GM19035 (cell line): ENCODE measurements around the gene CEBPA.

Experiments used
- ATAC-seq: cut with Tn5 transposase; IDR thresholded peaks from one replicate; pipeline ENCODE4 v1.9.1; 2021; ENCODE audit not compliant: unreplicated experiment

Gene CEBPA

DNA sequence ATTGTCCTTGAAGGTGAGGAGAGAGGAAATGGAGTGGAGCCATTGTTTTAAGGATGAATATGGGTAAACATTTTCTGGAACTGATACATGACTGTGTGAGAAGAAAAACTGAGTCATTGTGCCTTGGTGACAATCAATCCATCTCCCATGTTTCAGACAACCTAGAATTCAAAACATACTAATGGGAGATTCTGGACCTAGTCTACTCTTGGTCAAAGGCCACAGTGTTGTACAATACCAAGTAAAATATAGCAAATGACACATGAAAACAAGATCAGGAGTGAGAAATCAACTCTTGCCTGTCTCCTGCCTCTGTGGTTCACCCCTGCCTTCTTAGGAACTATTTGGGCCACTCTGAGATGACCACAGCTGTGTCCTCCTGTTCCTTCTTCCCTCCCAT lies 13.1 kb downstream of the CEBPA start:
- no peak for ATAC-seq

DNA sequence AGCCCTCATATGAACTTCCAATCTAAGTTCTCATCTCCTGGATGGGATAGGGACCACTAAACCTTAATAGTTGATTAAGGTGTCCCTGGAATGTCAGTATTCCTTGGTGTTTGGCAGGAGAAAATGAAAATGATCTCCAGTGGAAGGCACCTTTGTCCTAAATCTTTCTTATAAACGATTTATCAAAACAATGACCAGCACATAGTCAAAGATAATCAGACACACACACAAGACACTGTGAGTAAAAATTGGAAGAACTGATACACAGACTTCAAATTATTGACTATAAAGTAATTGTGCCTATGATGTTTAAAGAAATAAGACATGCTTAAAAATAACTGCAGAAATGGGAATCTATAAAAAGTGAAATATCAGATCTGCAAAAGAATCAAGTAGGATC lies 13.7 kb downstream of the CEBPA start:
- ATAC-seq, result no peak

DNA sequence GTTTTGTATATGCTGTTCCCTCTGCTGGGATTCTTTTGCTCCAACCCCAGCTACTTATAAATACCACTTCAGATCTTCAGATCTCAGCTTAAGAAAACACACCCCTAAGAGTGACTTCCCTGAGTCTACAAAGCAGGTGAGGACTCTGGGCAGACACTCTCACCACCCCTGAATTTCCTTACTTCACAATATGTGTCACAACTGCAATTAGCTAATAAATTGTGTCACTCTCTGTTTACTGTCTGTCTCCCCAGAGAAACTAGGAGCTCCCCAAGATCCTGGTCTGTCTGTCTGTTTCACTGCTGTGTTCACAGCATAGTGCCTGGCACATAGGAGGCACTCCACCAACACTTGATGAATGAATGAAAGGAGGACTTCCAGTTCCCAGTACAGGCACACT lies 14.4 kb downstream of the CEBPA start:
- no peak for ATAC-seq

DNA sequence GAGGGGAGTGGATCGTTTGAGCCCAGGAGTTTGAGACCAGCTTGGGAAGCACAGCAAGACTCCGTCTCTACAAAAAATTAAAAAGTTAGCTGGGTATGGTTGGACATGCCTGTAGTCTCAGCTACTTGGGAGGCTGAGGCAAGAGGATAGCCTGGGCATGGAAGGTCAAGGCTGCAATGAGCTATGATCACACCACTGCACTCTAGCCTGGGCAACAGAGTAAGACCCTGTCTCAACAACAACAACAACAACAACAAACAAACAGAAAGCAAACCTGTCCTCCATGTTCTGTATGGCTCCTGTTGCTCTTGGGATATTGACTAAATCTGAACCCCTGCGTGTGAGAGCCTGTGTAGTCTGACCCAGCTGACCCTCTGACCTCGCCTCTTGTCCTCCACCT lies 14.9 kb downstream of the CEBPA start:
- ATAC-seq, result no peak

DNA sequence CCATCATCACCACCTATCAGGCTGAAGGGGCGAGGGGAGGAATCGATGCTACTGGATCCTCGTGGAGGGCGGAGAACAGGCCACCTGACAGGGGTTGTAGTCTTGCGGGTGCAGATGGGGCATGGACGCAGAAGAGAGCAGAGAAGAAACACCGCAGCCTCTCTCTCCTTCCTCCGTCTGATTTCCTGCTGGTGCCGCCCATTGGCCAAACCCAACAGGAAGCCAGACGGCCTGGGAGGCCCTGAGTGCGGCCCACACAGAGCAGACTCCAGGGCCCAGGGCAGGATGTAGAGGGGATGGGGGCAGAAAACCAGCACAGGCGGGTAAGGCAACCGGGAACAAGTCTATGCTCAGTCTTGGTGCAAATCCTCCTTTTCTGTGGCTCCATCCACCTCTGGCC lies 15.4 kb downstream of the CEBPA start:
- ATAC-seq, result no peak

DNA sequence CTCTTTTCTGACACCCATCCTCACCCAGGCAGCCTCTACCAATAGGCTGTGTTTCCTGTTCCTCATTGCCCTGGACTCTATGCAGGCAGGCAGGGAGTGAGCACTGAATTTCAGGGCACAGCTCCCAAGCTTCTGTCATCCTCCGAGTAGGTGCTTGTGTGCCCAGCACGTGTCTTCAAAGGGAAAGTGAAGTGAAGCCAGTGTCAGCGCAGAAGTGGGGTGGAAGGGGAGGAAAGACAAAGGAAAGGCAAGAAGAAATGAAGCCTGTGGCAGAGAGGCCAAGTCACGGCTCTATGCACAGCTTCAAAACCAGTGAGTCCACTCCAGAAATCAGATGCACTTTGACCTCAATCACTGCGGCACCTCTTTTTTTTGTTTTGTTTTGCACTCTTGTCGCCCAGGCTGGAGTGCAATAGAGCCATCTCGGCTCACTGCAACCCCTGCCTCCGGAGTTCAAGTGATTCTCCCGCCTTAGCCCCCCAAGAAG lies 16.9 kb downstream of the CEBPA start:
- ATAC-seq, result no peak

DNA sequence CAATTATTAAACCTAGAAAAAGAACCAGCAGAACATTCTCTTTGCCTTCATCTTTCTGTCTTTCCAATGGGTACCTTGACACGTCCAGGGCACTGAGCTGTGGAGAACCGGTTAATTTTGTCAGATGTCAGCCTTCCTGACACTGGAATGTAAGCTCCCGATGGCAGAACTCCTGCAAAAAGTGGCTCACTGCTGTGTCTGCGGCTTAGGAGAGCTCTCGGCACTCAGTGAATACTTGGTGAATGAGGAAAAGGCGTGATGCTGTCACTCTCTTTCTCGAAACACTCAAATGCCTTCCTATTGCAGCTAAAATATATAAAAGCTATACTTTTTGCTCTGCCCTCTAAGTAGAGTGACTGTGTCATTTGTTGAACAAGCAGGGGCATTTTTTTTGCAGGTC lies 17.6 kb downstream of the CEBPA start:
- ATAC-seq, result no peak

DNA sequence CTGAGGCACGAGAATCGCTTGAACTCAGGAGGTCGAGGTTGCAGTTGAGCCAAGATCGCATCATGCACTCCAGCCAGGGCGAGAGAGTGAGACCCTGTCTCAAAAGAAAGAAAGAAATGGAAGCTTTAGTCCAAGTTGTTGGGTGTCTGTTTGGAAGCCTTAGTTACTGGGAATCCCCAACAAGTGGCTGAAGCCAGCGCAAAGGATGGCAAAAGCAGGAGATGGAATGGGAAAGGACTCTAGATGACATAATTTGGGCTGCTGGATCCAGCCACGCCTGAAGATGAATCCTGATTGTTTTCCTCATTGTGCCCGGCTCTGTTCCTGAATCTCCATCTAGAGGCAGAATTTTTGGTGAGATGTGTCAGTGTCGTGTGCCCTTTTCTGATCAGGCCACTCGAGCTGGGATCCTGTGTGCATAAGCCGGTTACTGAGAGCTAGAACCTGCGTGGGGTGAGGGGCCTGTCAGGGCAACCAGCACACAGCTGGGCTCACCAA lies 18.1 kb downstream of the CEBPA start:
- no peak for ATAC-seq

DNA sequence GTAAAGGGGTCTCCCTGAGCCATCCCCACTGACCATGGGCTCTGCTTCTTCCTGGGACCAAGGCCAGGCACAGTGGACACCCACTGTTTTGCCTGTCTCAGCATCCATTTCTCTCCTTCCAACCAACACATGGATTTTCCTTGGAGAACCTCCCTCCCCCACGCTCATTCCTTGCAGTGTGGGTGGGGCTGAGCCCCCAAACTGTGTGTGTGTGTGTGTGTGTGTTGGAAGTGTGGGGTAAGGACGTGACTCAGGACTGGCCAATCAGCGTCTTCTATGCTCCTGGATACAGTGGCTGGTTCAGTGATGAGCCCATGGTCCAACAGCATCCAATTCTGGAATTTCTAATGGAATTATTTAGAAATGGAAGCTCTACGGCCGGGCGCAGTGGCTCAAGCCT lies 18.7 kb downstream of the CEBPA start:
- no peak for ATAC-seq

DNA sequence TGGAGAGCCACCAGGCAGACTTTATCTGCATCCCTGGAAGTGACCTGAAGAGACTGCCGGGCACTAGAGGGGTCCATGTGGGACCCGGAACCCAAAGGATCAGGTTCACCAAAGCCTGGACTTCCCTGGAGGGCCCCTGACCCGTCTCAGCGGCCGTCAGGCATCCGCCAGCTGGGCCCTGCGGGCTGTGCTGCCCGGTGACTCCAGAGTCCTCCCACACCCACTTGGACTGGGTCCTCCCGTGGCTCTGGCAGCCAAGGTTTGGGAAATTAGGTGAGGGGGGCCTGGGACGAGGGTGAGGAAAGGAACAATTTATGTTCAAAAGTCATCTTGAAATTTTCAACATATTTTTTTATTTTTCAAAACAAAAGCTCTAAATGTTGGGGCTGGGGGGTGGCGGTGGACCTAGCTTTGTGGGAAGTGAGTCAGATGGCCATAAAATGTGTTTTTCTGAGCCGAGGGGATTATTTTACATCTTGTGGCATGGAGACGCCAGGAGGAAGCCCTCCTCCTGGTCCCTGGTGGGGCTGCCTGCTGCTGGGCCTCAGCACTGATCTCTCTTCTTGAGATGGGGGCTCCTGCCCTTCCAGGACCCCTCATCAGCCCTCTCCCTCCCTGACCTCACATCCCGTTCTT lies 20.2 kb downstream of the CEBPA start:
- no peak for ATAC-seq

DNA sequence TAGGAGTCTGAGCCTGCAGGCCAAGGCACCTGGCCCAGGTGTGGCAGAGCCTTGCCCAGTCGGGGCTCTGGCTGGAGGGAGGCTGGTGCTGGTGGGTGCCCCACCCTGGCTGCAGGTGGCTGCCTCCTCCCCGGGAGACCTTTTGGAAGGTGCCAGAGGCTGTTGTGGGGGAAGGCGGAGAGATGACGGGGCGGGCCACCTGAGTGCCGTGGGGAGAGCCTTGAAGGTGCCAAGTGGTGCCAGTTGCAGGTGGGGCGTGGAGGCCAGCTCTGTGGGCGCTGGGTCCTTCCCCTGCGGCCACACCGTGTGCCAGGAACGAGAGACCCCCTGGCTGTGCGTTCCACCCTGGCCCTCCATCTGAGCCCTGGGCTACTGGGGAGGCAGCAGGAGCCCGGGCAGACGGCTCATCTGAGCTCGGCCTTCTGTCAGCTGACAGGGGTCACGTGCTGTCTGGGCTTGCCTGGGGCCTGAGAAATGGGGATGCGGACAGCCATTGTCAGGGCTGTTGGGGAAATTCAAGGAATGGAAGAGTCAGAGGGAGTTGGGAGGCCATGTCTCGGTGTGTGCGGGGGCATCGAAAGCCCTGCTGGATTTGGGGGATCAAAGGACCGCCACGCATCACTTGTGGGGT lies 20.9 kb downstream of the CEBPA start:
- ATAC-seq, result no peak

DNA sequence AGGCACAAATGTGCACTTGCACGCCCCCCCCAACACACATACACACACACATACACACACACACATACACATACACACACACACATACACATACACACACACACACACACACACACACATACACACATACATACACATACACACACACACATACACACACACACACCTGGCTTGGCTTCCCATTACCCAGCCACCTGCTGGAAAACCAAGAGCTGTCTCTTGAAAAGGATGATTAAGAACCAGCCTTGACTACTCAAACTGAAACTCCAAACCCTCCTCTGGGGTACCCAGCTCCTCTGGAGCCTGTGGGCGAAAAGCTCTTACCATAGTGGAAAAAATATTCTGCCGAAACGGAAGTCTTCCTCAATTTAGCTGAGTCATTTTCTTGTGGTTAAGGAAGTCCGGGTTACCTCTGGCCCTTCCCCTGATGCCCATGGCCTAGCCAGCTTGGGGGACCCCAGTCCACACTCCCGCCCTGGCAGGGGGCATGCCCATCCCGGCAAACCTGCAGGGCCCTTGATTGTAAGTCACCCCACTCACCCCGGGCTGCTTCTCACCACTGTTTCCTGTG lies 21.9 kb downstream of the CEBPA start:
- ATAC-seq, result peak; percentile 64

DNA sequence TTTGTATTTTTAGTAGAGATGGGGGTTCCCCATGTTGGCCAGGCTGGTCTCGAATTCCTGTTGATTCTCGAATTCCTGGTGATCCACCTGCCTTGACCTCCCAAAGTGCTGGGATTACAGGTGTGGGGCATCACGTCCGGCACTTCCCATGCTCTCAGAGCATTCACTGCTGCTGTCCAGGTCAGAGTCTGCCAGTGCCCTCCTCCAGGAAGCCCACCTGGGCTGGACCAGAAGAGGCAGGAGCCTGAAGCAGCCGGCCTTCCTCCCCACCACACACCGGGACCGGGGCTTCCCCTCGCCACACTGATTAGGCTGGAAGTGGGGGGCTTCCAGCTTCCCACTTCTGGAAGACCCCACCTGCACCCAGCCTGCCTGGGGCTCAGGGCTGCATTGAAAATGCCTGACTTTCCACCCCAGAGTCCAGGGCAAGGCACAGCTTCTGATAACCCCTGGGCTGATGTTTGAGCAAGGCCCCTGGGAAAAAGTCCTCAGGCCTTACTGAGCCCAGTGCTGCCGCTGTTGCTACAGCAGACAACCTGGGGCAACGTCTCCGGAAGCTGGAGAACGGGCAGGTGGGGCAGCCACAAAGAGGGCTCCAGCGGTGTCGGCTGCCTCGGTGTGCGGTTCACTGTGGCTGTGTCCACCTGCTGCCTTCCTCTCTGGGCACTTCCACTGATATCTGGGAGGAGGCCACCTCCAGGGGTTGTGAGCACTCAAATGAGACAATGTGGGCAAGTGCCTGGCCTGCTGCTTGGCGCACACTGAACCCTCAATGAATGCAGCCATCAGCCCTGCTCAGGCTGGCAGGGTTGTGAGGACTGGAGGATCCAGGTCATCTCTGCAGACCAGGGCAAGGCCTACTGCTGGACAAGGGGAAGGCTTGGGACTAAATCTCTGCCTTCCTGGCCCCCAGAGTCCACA lies 22.6 kb downstream of the CEBPA start:
- no peak for ATAC-seq

DNA sequence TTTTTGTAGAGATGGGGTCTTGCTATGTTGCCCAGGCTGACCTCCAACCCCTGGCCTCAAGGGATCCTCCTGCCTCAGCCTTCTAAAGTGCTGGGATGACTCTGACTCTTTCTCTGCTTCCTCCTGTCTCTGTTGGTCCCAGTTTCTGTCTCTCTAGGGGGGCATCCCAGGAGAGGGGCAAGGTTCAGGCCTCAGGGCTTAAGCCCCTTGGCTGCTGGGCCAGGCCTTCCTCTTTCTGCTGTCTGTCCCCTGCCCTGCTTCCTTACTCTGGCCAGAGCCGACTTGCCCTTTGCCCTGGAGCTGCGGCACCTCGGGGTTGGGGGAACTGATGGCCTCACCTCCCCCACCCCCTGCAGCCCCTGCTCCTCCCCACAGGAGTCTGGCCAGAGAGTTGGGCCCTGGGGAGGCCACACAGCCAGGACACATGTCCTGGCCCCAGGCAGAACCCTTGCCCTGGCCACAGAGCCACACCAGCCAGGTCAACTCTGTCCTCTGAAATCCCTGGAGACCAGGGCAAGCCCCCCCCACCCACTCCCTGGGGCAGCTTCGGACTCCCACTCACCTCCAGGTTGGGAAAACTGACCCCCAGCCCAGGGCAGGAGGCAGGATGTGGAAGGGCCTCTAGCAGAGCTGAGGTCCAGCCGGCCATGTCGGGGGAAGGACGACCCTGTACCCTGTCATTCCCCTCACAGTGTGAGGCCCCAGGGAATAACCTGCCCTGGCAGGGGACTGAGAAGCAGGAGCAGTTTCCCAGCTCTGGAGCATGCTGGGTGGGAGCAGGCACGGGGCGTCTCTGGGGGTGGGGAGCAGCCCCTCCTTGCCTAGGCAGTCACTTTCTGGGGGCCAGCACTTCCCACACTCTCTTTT lies 23.7 kb downstream of the CEBPA start:
- no peak for ATAC-seq

DNA sequence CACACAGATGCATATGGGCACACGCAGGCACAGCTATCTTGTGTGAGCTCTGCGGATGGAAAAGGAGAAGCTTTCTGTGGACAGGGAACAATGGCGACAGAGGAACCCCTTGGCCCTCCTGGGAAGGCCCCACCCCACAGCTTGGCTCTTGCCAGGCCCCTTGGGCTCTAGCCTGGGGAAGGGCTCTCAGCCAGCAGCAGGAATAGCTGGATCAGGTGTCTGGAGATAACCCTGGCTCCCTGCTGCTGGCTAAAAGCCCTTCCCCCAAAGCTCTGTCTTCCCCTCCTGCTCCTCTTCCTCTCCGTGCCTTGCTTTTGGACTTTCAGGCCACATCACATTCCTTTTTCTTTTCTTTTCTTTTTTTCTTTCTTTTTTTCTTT lies 24.3 kb downstream of the CEBPA start:
- no peak for ATAC-seq

DNA sequence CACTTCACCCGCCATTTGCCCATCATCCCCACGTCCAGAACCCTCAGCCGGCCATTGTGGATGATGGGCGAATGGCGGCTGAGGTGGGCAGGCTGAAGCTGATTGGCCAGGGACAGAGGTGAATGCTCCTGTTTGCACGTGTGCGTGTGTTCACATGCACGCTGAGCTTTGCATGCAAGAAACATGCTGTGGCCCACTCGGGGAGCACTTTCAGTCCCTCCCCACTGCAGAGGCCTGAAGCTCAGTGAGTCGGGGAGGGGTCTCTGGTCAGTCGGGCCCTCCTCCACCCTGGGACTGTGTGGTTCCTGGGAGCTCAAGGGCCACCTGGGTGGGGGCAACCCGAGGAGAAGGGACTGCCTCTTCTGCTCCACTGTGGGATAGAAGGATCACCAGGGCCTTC lies 24.9 kb downstream of the CEBPA start:
- ATAC-seq, result no peak

DNA sequence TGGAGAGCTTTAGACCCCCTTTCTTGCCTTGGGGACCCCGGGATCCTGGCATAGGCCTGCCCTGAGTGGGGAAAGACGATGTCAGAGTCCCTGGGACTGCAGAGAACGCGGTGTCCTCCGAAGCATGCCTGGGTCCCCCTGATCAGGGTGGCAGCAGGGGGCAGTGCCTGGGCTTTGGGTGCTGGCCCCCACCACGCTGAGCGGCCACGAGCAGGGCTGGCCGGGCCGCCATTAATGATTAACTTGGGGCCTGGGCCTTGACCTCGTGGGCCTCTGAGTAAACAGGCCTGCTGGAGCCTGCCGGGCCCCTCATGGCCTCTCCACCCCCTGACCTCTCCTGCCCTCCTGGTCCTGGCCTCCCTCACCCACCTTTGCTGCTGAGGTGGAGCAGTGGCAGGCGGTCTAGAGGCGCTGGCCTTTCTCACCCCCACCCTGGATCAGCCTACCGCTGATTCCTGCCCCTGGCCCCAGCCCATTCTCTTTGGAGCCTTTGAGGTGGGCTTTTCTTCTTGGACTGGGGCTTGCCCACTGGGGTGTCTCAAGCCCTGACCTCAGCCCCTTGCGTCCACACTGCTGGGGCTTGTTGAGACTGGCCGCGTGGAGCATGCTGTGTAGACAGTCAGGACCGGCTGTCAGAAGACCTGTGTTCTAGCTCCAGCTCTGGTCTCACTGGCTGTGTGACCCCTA lies 26.3 kb downstream of the CEBPA start:
- ATAC-seq, result no peak

DNA sequence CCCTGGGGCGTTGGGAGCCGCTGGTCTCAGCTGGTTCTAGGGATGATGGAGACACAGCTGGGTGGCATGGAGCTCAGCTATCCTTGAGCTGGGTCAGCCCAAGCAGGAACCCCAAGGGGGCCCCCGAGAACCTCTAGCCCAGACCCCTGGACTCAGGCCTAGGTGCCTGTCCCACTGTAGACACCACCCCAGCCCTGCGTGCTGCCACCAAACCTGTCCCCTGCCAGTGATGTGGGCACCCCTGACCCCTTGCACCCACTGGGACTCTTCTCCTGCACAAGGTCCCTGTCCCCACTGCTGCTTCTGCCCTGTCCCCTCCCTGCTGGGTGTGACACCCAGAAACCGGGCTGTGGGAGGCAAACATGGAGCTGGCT lies 26.8 kb downstream of the CEBPA start:
- no peak for ATAC-seq

DNA sequence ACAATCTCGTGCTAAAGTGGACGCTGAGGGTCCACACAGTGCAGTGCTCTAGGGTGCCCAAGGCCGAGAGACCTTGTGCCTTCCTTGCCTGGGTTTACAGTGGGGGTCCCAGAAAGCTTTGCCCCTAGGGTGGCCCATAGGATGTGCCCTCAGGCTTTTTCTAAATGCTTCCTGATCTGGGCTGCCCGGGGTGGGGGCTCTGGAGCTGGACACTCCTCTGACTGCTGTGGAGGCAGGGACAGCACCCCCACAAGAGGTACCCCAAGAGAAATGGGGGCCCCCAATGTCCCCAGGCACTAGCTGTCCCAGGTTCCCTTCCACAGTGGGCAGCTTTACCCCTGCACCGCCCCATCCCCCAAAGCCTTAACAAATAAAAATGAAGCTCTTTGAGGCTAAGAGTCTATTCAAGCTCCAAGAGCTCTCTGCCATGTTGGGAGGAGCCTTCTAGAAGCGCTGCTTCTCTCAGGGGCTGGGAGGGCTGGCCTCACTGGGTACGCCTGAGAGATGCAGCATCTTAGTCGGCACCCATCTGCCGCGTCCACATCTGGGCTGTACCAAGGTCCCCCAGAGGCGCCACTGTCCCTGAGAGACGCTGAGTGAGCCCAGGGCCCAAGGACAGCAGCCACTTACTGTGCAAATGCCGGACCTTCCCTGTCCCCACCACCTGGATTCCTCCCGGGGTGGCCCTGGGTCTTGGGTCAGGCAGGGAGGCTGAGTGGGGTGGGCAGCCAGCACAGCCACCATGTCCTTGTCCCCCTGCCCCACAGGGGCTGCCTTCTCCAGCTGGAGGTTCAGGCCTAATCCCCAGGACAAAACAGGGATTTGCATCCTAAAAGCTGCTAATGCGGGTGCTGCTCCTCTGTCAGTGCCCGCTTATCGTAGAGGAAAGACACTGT lies 27.4 kb downstream of the CEBPA start:
- ATAC-seq, result no peak
